Ovary (tissue), 9 donors: ENCODE measurements around the gene SDC4. TPM values are rescaled to one million over a fixed set of nuclear protein-coding genes. Genes with fewer than 3 reads are reported as not detected.

ENCODE experiments used
- DNase-seq, 5 donors: peaks; one replicate each; pipeline ENCODE4 v3.0.0-alpha.2; 2019 to 2020
- H3K27ac ChIP-seq, 2 donors: fragments of 200-600 bp; one replicate each; pipeline versions ENCODE4 v1.5.1 to v1.8.0; 2019 to 2022
- H3K27me3 ChIP-seq: fragments of 200-600 bp; one replicate; pipeline ENCODE4 v1.8.0; 2022
- H3K36me3 ChIP-seq: fragments of 200-600 bp; sonication (generic); one replicate; pipeline ENCODE4 v1.5.1; 2019
- H3K4me1 ChIP-seq: one replicate; pipeline ENCODE4 v1.8.1; 2013; ENCODE audit warnings: mild to moderate bottlenecking, moderate library complexity; ENCODE audit not compliant: insufficient read depth
- H3K4me3 ChIP-seq: fragments of 200-600 bp; sonication (generic); one replicate; pipeline ENCODE4 v1.5.1; 2017
- H3K9me3 ChIP-seq, 2 donors: fragments of 200-600 bp in 1 of 2; sonication (generic) in 1 of 2; one replicate each; pipeline versions ENCODE4 v1.5.1 to v1.8.1; 2013 to 2019; ENCODE audit warnings: mild to moderate bottlenecking in 1 of 2, moderate library complexity in 1 of 2
- CTCF ChIP-seq, 3 donors: fragments of 450-650 bp in 2 of 3; fragments of 200-600 bp in 1 of 3; IDR thresholded peaks; one replicate each; pipeline versions ENCODE4 v1.5.1 to v1.8.0; 2016 to 2022; ENCODE audit warnings: antibody characterized with exemption in 3 of 3, mild to moderate bottlenecking in 1 of 3
- EP300 ChIP-seq: sonication (generic); formaldehyde crosslinking; IDR thresholded peaks from one replicate; pipeline ENCODE4 v1.6.1; 2017; ENCODE audit warnings: antibody characterized with exemption
- POLR2A ChIP-seq: fragments of 450-650 bp; IDR thresholded peaks from one replicate; pipeline ENCODE4 v1.6.1; 2017; ENCODE audit warnings: antibody characterized with exemption, mild to moderate bottlenecking, moderate library complexity
- WGBS, 3 donors: extraction: QIAGEN DNeasy Blood & Tissue Kit in 1 of 3; methylation state at CpG; one replicate each; pipeline versions ENCODE4 v1.1.5 to v1.1.7; 2013 to 2017; 5-methylcytosine and 5-hydroxymethylcytosine counted together
- intact Hi-C, 4 donors: fragments of 100-400 bp; cut with DNase I; formaldehyde crosslinking; loops; one replicate each; pipeline versions ENCODE4 v1.11.0 to v1.15.1; 2022 to 2023
- polyA plus RNA-seq, 2 donors: library from polyadenylated mRNA; stranded (reverse); fragments of 200-250 nt in 1 of 2; fragments of 350-450 nt in 1 of 2; fragmentation: Illumina TruSeq in 1 of 2; extraction: RNeasy Lipid Tissue Mini Kit (QIAGEN cat#74804) in 1 of 2; gene quantifications; one replicate each; pipeline ENCODE4 v1.2.3, GENCODE V29; 2013 to 2014
- total RNA-seq, 7 donors: library from RNA; depleted of rRNA in 2 of 7; stranded (reverse); fragments of >200 nt in 2 of 7; fragmentation: NEBNext Ultra II Directional in 3 of 7; extraction: Animal tissue kit (Norgen Biotek cat#: 25700) in 3 of 7; gene quantifications; one replicate each; pipeline versions ENCODE4 v1.1.0 to v1.2.4, GENCODE V29; 2016 to 2023
- donor health status: DM: no; HTN: no; CAD: no; lungs with moderate emphysema.
- donor health status: DM: no; HTN: no; CAD: no.
- donor health status: Bipolar disorder and iron deficiency.
- donor health status: DM: yes; HTN: yes; CAD: no.
- donor health status: DM: no; HTN: no; CAD: no.
- donor health status: DM: yes; HTN: yes; CAD: no.

Gene SDC4
- total and polyA plus RNA-seq, 9 donors, result 12.9 to 269 (median 45.9) TPM

- intact Hi-C loops, result no loop called here
- 82 to 90% (median 86%) methylated on average over 6 of the region's 6 CpGs for WGBS, 3 donors
Measured at GRCh38 chr20:45299786-45300185, 48.4 kb downstream of the SDC4 start.

GRCh38 chr20:45297786-45298497 is 50.3 kb downstream of the SDC4 start:
- H3K9me3 ChIP-seq, result no peaks in the 10 kb centered on the region
- H3K4me3 ChIP-seq, result no peak overlapping the region
- TF ChIP-seq POLR2A (no peak), EP300 (no peak)
- H3K4me1 ChIP-seq, result no peaks in the 10 kb centered on the region
- intact Hi-C loops, result no loop called here
- no peaks in the 10 kb centered on the region for H3K36me3 ChIP-seq
- WGBS, 3 donors, result 89 to 94% (median 91%) methylated on average over 52 of the region's 52 CpGs
- H3K27me3 ChIP-seq, result no peaks in the 10 kb centered on the region
- H3K27ac ChIP-seq, result no peak overlapping the region
- DNase-seq, result no peak

More at GRCh38 chr20:45299786-45300185, 48.4 kb downstream of the SDC4 start:
- Histone ChIP-seq H3K4me3 (no peak overlapping the region), H3K4me1 (no peaks in the 10 kb centered on the region), H3K36me3 (no peaks in the 10 kb centered on the region), H3K27me3 (no peaks in the 10 kb centered on the region), H3K27ac (no peak overlapping the region), H3K9me3 (no peaks in the 10 kb centered on the region)
- TF ChIP-seq EP300, result no peak
- TF ChIP-seq CTCF (IDR thresholded peaks at IDR 0.05), result no peak
- TF ChIP-seq POLR2A, result no peak
- DNase-seq, result no peak

- H3K9me3 ChIP-seq, result no peaks in the 10 kb centered on the region
- H3K27me3 ChIP-seq, result no peaks in the 10 kb centered on the region
- H3K27ac ChIP-seq, result no peak overlapping the region
- no peak for TF ChIP-seq EP300
- no peak for TF ChIP-seq CTCF (IDR thresholded peaks at IDR 0.05)
- TF ChIP-seq POLR2A, result no peak
- H3K4me3 ChIP-seq, result no peak overlapping the region
- no peaks in the 10 kb centered on the region for H3K36me3 ChIP-seq
- 88 to 95% (median 93%) methylated on average over 1 of the region's 1 CpG for WGBS, 3 donors
- no peak for DNase-seq
- intact Hi-C loops, result no loop called here
- H3K4me1 ChIP-seq, result no peaks in the 10 kb centered on the region
Measured at GRCh38 chr20:45294659-45295058, 53.6 kb downstream of the SDC4 start.

GRCh38 chr20:45294003-45294368 is 54.2 kb downstream of the SDC4 start:
- peak overlapping the region; percentile 41 for H3K4me3 ChIP-seq
- intact Hi-C loops, result no loop called here

More at GRCh38 chr20:45294003-45294368, 54.2 kb downstream of the SDC4 start:
- Histone ChIP-seq H3K27me3 (no peaks in the 10 kb centered on the region), H3K9me3 (no peaks in the 10 kb centered on the region), H3K4me1 (no peaks in the 10 kb centered on the region), H3K27ac (no peak overlapping the region), H3K36me3 (no peaks in the 10 kb centered on the region)
- no peak for DNase-seq
- TF ChIP-seq EP300 (no peak), CTCF (IDR thresholded peaks at IDR 0.05) (peak in 1 of 3 donors; percentile 1), POLR2A (no peak)
- WGBS, 3 donors, result 55 to 61% (median 55%) methylated on average over 5 of the region's 5 CpGs
